HG03064 (cell line): ENCODE results near the gene RAB20.

Source experiments
- ATAC-seq: cut with Tn5 transposase; IDR thresholded peaks from one replicate; pipeline ENCODE4 v1.9.1; 2021; ENCODE audit warnings: low read depth; ENCODE audit not compliant: unreplicated experiment

Gene RAB20

DNA sequence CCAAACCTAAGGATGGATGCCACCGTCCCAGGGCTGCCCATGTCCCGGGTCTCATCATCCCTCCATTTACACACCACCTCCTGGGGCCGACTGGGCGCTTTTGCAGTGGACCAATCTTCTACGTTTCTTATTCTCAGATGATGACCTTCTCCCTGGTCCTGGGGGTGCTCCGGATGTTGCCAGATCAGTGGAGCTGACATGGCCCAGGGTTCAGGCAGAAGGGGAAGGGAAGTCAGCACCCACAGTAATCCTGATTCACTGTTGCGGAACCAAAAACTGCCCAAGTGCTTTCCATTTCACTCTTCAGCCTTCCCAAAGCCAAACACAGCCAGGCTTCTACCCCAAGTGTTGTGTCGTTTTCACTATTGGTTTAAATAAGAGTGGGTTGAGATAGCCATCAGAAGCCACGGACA is 29.8 kb downstream of the RAB20 start:
- ATAC-seq, result no peak

DNA sequence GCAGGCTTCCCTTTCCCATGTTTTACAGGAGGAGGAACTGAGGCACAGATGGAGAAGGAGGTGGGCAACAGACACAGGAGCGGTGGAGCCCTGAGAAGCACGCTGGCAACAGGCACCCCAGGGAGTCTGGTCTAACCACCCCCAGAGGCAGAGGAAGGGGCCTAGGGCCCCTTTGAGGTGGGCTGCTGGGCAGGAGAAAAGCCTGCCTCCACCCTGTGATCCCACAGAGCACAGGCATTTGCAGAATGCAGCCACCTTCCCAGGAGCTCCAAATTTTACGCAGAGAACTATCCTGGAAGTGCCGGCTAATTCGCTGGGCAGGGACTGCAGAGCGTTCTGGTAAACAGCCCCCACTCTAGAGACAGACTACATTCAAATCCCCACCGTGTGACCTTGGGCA is 30.4 kb downstream of the RAB20 start:
- no peak for ATAC-seq

DNA sequence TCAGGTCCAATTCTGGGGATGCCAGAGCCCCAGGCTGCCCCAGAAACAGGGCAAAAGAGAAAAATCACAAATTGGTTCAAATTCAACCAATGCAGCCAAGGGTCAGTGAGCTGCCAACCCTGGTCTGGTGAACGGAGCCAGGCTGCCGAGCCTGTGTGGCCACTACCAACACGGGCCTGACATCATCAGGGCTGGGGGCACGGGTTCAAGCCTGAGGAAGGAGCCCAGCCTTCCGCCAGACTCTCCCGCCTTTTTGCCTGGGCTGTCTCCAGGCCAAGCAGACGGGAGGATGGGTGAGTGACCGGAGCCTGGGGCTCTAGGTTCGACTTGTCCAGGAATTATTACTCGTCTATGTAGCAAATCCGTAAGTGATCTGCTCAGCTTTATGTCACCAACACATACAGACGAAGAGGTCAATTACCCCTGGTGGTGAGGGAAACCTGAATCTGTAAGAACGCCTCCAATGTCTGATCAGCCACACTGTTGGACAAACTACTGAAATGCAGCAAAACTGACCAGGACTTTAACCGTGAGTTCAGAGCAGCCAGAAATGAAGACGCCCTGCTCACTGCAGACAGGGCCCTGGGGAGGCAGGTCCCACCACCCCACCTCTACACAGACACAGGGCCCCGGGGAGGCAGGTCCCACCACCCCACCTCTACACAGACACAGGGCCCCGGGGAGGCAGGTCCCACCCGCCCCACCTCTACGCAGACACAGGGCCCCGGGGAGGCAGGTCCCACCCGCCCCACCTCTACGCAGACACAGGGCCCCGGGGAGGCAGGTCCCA is 31.8 kb downstream of the RAB20 start:
- no peak for ATAC-seq

DNA sequence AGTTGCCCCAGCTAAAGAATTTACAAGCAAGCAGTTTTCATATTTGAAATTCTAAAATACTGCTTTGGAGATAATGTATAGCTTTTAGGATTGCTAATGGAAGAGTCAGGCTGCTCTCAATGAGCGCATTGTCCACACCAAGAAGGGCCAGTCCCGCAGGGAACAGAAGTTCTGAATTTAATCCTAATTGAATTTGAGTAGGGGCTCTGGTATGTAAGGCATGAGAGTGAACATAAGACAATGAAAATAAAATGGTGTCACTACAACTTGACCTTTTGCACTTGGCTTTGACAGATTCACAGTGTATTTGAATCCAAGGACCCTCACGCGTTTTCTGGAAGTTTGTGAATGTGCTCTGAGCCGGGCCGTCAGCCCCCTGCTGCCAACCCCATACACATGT is 32.6 kb downstream of the RAB20 start:
- ATAC-seq, result no peak

DNA sequence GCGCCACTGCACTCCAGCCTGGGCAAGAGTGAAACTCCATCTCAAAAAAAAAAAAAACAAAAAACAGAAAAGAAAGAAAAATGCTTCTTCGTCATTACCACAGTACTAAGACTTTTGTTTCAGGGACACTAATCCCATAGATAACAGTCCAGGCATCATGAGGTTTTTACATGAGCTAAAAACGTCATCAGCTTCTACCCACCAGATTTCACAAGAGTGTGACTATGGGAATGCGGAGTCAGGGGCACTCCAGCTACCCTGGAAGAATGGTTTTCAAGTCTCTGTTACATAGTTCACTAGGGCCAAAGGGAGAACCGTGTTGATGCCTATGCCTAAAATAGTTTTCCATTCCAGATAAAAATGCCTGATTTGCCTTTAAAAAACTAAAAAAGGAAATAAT is 33.2 kb downstream of the RAB20 start:
- no peak for ATAC-seq

DNA sequence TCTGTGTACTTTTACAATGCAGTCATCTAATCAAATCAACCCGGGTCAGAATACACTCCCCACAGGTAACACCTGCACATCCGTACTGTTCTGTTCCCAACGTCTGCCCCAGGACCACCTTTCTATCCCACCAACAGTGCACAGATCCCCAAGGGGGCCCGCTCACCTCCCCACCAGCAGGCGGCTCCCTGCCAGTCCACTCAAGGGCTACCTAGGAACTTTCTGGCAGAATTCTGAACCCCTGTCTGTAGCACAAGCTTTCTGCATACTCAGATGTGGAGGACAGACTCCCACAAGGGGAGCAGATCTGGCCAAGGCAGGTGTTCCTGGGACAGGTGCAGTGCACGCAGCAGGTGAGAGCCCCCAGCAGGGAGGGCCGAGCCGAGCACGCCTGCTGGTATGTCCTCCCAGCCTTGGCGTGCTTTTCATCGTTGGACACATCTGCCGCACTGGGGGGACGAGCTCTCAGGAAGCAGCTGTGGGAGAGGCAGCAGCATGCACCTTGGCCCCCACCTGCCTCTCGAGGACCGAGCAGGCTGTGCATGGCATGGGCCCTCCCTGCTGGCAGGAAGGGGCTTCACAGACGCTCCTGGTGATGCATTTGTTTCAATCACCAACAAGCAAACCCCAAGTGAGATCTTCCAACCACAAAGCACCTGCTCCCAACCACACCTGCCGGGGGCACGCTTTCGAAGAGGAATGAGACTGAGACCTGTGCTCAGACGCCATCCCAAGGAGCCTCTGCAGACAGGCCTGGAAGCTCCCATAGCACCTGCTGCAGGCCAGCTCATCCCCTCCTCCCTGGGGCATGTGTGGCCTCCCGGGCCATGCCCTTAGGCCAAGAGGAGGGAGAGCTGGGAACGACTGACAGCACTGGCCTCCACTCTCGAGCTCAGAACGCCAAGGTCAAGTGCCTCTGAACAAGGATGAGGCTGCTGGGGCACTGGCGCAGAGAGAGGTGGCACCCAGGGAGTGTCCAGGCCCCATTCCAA is 35.9 kb downstream of the RAB20 start:
- ATAC-seq, result peak; percentile 79

DNA sequence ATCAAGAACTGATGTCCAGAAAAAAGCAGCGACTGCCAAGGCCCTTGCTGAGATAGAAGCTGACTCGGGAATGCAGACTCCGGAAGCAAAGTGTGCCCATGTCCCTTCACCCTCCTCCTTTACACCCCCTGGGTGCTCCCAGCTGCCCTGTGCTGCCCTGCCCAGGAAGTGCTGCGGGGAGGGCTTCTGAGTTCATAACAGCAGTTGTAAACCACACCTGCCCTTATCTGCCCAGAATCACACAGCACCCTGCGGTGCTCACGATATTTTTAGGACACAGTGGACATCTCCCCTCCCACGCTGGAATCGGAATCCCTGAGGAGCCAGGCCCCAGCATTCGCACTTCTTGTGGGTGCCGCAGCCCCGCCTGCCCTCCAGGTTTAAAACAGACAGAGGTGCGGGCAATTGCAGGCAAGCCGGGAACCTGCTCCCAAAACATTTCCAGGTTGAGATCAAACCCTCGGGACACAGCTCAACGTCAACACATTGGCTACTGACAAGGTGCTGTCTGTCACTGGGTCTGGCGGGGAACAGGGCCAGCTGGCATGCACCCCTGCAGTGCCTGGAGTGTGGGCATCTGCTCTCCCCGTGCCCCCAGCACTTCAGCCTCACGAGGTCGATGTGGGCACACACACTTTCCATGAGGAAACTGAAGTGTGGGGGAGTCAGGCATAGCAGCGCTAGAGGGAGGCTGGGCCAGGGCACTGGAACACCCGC is 36.8 kb downstream of the RAB20 start:
- no peak for ATAC-seq

DNA sequence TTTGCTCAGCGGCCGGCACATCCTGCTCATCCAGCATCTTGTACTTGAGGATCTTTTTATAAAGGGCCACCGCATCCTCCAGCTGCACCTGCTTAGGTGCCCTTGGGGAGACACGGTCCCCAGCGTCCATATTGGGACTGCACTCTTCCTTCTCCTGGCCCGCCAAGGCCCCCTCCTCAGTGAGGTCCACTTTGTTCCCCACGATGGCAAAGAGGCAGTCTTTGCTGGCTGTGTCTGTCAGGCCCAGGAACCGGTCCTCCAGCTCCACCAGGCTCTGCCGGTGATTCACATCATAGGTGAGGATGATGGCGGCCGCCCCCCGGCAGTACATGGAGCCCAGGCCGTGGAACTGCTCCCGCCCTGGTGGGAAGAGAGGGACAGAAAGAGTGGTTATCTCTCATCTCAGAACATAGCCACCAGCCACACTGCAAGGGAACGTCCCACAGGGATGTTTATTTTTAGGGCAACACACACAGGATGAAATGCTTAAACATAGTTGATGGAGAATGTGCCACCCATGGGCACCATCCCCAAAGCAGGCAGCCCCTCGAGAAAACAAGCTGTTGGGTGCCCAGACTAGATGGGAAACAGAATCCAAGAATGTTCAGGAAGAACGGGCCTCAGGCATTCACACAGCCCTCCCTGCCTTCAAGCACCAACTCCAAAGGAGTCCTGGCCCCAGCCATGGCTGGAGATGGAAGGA is 37.5 kb downstream of the RAB20 start:
- ATAC-seq, result no peak

DNA sequence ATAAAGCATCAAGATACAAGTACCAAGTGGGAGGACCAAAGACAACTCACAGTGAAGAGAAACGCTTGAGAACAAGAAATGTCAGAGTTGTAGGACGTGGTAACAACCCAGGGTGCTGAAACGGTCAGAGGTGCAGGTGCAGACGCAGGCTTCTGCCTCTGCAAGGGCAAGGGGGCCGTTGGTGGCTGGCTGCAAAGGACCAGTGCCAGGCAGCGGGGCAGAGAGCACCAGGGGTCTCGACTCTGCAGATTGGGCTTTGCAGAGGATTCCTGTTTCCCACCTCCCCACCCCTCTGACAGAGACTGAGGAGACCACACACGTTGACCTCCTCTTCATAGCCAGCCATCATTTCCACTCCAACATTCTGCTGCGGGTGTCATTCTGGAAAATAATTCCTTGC is 38.3 kb downstream of the RAB20 start:
- ATAC-seq, result no peak

DNA sequence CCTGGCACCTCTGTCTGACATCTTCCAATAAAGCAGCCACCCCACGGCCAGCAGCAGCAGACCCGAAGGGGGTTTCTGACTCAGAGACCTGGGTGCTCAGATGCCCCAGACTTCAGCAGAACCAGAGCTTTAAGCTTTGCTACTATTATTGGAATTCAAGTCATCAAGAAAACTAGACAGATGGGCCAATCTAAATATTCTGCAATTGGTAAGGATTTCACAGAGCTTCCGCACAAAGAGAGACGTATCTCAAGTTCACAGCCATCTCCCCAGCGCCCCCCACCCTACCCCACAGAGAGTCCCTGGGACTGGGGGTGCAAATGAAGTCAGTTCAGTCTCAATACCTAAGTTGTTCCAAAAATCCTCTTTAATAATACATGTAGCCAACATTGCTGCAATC is 38.8 kb downstream of the RAB20 start:
- no peak for ATAC-seq

DNA sequence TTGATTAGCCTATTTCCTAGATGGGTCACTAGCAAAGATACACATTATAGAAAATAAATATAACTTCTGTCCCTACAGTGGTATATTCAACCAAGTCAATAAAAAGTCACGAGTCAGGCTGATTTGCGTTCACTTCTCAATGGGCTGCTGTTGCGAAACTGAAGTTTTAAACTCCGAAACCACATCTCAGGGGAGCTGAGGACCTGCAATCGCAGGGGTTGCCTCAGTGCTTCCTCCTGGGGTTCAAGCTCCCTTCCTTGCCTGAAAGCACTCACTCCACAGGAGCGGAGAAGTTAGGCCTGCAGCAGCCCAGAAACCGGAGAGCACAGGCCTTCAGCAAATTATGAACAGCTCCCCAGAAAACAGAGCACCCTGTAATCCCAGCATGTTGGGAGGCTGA is 39.6 kb downstream of the RAB20 start:
- ATAC-seq, result no peak

DNA sequence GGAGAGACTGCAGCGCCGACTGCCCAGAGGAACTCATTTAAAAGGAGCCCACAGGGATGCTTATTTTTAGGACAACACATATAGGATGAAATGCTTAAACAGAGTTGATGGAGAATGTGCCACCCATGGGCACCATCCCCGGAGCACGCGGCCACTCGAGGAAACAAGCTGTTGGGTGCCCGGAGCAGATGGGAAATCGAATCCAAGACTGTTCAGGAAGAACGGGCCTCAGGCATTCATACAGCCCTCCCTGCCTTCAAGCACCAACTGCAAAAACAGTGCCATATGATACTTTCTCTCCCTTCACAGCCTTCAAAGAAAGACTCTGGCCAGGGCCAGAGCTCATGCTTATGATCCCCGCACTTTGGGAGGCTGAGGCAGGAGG is 40.2 kb downstream of the RAB20 start:
- no peak for ATAC-seq

DNA sequence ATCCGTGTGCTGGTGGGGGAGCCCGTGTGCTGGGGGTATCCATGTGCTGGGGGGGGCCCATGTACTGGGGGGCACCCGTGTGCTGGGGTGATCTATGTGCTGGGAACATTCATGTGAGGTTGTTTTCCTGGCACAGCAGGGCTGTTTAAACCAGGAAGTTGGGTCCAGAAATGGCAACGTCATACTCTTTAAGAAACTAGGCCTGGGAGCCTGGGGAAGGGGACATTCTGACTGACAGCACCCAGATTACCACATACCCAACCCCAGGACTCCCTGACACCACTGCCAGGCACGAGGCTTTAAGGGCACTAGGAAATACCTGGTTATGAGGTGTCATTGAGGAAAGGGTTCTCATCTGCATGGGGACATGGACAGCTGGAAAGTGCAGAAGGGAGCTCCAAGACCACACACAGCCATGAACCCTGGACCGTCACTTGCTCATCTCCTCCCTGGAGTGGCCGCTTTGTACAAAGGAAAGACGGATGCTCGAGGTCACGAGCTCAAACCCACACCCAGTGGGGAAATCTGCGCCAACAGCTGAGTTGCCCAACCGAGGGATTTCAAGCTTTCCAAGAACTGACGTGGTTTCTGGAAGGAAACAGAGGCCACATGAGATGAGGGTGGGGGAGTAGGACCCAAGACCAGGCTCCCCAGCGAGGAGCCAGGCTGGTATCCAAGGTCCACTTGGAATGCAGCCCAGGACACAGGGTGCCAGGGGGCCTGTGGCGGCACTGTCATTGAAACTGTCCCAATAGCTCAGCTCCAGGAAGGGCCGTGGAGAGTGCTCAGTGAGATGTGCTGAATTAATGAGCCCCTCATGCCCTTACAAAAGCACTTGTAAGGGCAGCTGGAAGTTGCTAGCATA is 40.9 kb downstream of the RAB20 start:
- ATAC-seq, result no peak

DNA sequence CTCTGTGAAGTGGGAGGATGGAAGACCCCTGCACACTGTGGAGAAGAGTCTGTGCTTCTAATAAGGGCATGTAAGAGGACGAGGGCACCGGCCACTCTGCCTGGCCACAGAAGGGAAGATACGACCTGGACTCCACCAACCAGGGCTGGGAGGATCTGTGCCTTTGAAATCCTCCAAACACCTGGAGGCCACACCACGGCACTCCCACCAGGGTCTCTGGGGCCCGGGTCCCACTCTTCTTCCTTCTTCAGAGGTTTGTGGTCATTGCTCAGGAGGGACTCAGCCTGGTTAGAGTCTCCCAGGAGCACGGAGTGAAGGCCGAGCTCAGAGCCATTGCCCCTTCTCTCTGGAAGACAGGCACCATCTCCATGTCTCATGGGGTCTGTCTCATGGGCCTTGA is 42.0 kb downstream of the RAB20 start:
- no peak for ATAC-seq

DNA sequence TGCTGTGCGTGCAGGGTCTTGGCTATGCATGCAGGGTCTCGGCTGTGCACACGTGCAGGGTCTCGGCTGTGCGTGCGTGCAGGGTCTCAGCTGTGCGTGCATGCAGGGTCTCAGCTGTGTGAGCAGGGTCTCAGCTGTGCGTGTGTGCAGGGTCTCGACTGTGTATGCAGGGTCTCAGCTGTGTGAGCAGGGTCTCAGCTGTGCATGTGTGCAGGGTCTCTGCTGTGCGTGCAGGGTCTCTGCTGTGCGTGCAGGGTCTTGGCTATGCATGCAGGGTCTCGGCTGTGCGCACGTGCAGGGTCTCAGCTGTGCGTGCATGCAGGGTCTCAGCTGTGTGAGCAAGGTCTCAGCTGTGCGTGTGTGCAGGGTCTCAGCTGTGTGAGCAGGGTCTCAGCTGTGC is 42.5 kb downstream of the RAB20 start:
- ATAC-seq, result no peak

DNA sequence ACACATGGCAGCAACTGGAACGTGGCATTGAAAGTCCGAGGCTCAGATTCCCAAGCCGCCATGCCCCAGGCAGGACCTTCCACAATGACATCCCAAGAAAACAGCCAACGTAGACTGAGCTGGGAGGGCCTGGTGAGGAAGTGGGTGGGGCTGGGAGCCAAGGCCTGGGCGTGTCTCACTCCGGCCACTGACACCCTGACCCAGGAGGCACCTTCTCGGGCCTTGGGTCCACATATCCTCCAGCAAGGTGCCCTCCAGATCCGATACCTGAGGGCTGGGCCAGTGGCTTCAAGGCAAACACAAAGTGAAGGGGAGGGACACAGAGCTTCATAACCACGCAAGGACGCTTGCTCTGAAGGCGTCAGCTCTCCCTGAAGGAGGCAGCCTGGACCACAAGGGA is 43.0 kb downstream of the RAB20 start:
- no peak for ATAC-seq

DNA sequence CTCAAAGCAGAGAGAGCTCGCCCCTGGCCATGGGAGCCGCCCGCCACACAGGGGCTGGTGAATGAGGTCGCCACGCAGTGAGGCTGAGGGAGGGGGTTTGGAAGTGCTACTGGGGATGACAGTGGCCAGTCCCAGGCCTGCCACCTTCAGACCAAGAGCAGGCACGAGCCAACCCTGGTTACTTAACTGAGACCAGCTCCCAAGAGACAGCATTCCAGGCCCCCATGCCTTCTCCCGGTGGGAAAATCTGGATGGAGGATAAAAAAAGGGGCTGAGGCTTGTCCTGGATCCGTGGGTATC is 43.3 kb downstream of the RAB20 start:
- ATAC-seq, result no peak

DNA sequence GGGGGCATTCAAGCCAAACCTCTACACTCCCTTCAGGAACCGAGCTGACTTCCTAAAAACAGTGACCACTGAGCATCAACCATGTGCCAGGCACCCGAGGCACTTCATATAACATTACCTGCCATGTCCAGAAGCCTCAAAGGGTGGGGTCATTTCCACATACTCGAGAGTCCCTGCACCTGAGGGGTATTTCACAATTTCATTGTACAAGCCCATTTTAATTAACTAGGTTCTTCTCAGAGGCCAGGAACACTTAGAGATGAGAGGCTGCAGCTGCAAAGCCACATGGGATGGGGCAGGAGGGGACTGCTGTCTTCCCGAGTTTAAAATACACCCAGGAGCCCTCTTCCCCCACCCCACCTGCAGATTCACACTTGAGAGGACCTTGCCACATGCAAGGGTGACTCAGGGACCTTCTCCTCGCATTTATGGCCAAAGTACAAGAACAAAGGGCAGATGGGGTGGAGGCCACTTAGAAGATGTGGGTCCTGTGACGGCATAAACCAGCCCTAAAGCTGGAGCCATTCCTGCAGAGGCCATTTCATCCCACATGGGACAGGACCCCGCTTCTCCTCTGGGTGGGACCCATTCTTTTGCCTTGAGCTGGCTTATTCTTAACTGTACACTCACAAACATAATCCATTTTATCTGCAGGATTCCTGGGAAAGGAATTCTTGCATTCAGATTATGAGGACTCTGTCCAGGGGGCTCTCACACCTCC is 43.9 kb downstream of the RAB20 start:
- no peak for ATAC-seq

DNA sequence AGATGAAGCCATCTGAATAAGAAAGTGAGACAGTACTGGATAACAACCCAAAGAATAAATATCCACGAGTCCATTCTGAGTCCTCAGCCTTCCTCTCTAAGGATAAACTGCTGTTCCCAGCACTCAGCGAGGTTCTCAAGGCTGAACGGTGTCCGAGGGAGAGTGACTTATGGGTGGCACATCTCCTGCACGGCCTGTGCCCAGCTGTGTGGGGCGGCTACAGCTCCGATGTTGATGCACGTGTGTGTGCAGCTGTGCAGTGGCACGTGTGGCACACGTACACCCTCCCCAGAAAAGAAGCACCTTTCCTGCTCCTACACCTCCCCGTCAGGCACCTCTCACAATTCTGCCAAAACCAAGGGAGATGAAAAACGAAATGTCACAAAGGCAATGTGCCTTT is 45.0 kb downstream of the RAB20 start:
- no peak for ATAC-seq
